ENCODE data around the gene HMG20B. TPM values are rescaled to one million over a fixed set of nuclear protein-coding genes. Genes with fewer than 3 reads are reported as not detected.

HMG20B gene
- total and polyA plus RNA-seq, 2 of the 8 experiments (the other 6 are each of a cell fraction or from before 2014, with no cell fraction given): 42.9 to 74.2 TPM

DNA sequence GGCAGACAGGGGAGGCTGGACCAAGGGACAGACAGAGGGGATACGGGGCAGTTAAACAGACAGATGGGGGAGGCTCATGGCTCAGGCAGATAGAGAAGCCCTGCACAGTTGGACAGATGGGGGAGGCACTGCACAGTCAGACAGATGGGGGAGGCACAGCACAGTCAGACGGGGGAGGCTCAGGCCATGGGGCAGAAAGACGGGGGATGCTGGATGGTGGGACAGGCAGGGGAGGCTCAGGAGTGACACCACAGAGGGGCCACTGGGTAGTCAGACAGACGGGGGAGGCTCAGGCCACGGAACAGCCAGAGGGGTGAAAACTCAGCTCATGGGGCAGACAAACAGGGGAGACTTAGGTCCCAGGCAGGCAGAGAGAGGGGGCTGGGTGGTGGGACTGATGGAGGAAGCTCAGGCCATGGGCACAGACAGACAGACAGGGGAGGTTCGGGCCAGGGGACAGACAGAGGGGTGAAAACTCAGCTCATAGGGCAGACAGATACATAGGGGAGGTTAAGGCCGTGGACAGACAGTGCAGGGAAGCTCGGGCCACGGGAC lies 16.2 kb upstream of the HMG20B start:
- Histone ChIP-seq H3K14ac (ENCODE audit: insufficient read length) (no peak overlapping the region), H3K23me2 (ENCODE audit: low read depth, low read length) (peaks cover 11% of the 10 kb centered on the region), H3K18ac (ENCODE audit: extremely low read depth, low read length) (no peak overlapping the region; the same call in 1 of the 2 replicates), H3K4me3 (ENCODE audit: extremely low read depth in 1 of 4, insufficient read depth in 2 of 4, low read depth in 3 of 4, low read length in 4 of 4) (peak overlapping the region; percentile 67 to 76 (median 72)), H4K20me1 (replicated peaks in 1 of 2; ENCODE audit: control insufficient read depth in 1 of 2, insufficient read depth in 2 of 2, low read length in 2 of 2) (peaks cover 10 to 18% of the 10 kb centered on the region in 2 experiments), H2BK15ac (ENCODE audit: low read length) (no peak overlapping the region), H3K56ac (replicated peaks; ENCODE audit: insufficient read length, low read depth, low read length) (no peak overlapping the region), H3K79me2 (ENCODE audit: control insufficient read depth in 1 of 2, insufficient read depth in 2 of 2, low read length in 2 of 2) (peaks cover 0 to 8% of the 10 kb centered on the region in 2 experiments; a peak in 1 of 4 replicates), H3K79me1 (ENCODE audit: low read depth, low read length) (peaks cover 7% of the 10 kb centered on the region), H3K23ac (ENCODE audit: insufficient read length) (no peak overlapping the region), H3K4me1 (replicated peaks in 1 of 4; ENCODE audit: control insufficient read depth in 3 of 4, insufficient read depth in 4 of 4, low read length in 3 of 4) (peaks cover 0 to 8% (median 6%) of the 10 kb centered on the region in 4 experiments; a peak in 5 of 7 replicates), H3K4ac (replicated peaks; ENCODE audit: insufficient read length, low read depth, low read length) (no peak overlapping the region), H4K8ac (ENCODE audit: extremely low read depth, insufficient read depth, low read length) (peak overlapping the region; percentile 35; the same call in 1 of the 2 replicates), H2BK20ac (ENCODE audit: low read length) (no peak overlapping the region), H2AK5ac (ENCODE audit: low read depth, low read length) (no peak overlapping the region), H3K9ac (replicated peaks in 1 of 4; ENCODE audit: extremely low read depth in 1 of 4, low read depth in 3 of 4, low read length in 3 of 4) (peak overlapping the region in 2 of 4 experiments; percentile 7 to 41; a peak in 3 of 7 replicates), H3K27ac (ENCODE audit: low read depth, low read length) (no peak overlapping the region), H2AFZ (ENCODE audit: low read length) (no peak overlapping the region), H4K91ac (replicated peaks; ENCODE audit: insufficient read length, low read length) (no peak overlapping the region), H3K27me3 (replicated peaks in 1 of 4; ENCODE audit: control insufficient read depth in 3 of 4, extremely low read depth in 1 of 4, insufficient read depth in 3 of 4, low read length in 3 of 4) (peaks cover 0 to 15% (median 7%) of the 10 kb centered on the region in 4 experiments; a peak in 4 of 7 replicates), H3K36me3 (ENCODE audit: control insufficient read depth in 2 of 4, insufficient read depth in 4 of 4, low read length in 3 of 4) (no peaks in the 10 kb centered on the region), H3K4me2 (ENCODE audit: insufficient read depth in 1 of 2, low read depth in 2 of 2, low read length in 2 of 2) (peak overlapping the region; percentile 63 to 84), H2BK12ac (ENCODE audit: low read depth, low read length) (no peak overlapping the region), H3K9me3 (ENCODE audit: insufficient read depth in 2 of 2, low read depth in 1 of 2, low read length in 1 of 2) (no peaks in the 10 kb centered on the region), H4K5ac (ENCODE audit: insufficient read length, low read depth, low read length) (no peak overlapping the region), H2BK5ac (ENCODE audit: low read depth, low read length) (no peak overlapping the region), H2BK120ac (replicated peaks; ENCODE audit: low read depth, low read length) (no peak overlapping the region)
- WGBS, 2 experiments (ENCODE audit: extremely low coverage in 1 of 2, insufficient coverage in 1 of 2, insufficient read length in 1 of 2, insufficient replicate concordance in 2 of 2, low coverage in 1 of 2, low lambda C conversion rate in 2 of 2, missing lambda C conversion rate in 1 of 2): 62% methylated on average over 9 of the region's 9 CpGs; no CpG with 5 or more reads in 1 of the 2 experiments
- POLR2A ChIA-PET (ENCODE audit: partially characterized antibody): interaction anchor here (0.7 to 2.3 kb wide), 10 partner anchors 8 to 57 kb away, joined by 3 to 12 read pairs (median 5); partner anchors contain the start of genes HMG20B and TEKTIP1
- DNase-seq (ENCODE audit: low read depth in 1 of 2, low spot score in 2 of 2): peak in 1 of 2 experiments; percentile 59
- FAIRE-seq: no peak
- CTCF ChIA-PET (ENCODE audit: partially characterized antibody): interaction anchor here (1.1 to 8.5 kb wide), 11 partner anchors 10 to 98 kb away, joined by 3 to 66 read pairs (median 3); no protein-coding TSS in a partner anchor
- TF ChIP-seq HDAC2 (IDR thresholded peaks at IDR 0.05; ENCODE audit: borderline replicate concordance in 1 of 2, low read depth in 2 of 2, low read length in 2 of 2) (no peak), JUND (IDR thresholded peaks at IDR 0.05; ENCODE audit: low read length) (no peak), JUN (IDR thresholded peaks at IDR 0.05; ENCODE audit: low read depth, low read length) (no peak), RBBP5 (IDR thresholded peaks at IDR 0.05; ENCODE audit: borderline replicate concordance, low read depth, low read length) (no peak), POU5F1 (IDR thresholded peaks at IDR 0.05; ENCODE audit: low read depth, low read length) (no peak), SAP30 (IDR thresholded peaks at IDR 0.05; ENCODE audit: insufficient read depth, insufficient replicate concordance, low read length) (no peak)
